GM19099 (cell line): ENCODE results near the gene OLFM4.

Experiments
- POLR2A ChIP-seq: IDR thresholded peaks from 3 replicates; pipeline ENCODE4 v1.6.1; 2011; ENCODE audit warnings: low read depth; ENCODE audit not compliant: insufficient read length; ENCODE audit errors: extremely low read depth

OLFM4 gene, protein sequence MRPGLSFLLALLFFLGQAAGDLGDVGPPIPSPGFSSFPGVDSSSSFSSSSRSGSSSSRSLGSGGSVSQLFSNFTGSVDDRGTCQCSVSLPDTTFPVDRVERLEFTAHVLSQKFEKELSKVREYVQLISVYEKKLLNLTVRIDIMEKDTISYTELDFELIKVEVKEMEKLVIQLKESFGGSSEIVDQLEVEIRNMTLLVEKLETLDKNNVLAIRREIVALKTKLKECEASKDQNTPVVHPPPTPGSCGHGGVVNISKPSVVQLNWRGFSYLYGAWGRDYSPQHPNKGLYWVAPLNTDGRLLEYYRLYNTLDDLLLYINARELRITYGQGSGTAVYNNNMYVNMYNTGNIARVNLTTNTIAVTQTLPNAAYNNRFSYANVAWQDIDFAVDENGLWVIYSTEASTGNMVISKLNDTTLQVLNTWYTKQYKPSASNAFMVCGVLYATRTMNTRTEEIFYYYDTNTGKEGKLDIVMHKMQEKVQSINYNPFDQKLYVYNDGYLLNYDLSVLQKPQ

DNA sequence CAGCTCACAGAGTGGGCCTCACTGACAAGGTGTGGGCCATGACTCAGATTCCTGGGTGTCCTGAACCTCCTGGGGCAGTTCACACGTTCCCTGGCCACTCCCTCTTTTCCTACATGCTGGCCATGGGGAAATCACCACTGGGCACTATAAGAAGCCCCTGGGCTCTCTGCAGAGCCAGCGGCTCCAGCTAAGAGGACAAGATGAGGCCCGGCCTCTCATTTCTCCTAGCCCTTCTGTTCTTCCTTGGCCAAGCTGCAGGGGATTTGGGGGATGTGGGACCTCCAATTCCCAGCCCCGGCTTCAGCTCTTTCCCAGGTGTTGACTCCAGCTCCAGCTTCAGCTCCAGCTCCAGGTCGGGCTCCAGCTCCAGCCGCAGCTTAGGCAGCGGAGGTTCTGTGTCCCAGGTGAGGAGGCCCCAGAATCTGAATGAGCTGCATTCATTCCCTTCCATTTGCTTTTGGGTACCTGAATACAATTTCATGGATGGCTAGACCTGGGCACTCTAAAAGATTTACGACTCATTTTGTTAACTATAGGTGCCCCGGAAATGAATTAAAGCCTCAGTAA is at the start of gene OLFM4:
OLFM4 (plus strand) TSS at position 177 of the 567 bp plus-strand sequence; CDS start at position 201, 24 bp downstream.
- no peak for TF ChIP-seq POLR2A

DNA sequence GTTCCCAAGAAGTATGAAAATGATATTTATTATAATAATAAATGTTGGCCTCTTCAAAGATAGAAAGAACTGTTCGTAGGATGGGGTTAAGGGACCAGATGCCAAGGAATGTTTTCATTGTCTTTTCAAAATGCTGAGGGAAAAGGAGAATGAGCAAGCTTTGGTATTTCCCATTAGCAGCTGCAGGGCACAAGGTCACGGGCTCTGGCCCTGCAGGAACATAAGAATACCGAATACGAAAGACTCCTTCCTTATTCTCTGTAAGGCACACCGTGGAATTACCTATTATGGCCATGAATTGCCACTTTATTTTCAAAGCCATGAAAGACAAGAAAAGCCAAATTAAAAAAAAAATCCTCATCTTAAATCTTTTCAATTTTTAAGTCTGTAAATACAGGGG is 49.6 kb upstream of the OLFM4 start:
- TF ChIP-seq POLR2A = no peak

DNA sequence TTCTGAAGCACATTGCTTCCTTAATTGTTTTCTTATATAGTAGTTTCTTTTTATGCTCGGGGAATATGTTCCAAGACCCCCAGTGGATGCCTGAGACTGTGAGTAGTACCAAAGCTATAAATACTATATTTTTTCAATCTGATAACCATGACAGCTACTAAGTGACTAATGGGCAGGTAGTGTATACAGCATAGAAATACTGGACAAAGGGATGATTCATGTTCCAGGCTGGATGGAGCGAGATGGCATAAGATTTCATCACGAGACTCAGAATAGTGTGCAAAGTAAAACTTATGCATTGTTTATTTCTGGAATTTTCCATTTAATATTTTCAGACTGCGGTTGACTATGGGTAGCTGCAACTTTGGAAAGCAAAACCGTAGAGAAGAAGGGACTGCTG is 47.9 kb upstream of the OLFM4 start:
- TF ChIP-seq POLR2A = no peak

DNA sequence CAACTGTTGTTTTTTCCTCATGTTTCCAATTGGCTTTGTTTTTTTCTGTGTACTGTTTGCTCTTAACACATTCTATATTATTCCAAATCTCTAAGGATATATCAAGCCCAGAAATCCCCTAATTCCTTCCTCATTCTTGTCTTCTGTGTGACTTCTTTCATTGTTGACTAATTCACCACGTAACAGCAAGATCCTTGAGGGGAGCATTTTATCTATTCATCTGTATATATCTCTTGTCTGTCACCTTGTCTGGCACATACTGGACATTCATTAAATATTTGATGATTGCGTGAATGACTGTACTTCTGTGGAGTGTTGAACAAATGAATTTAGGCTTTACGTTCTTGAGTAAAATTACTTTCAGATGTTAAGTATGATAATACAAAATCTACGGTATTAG is 44.8 kb upstream of the OLFM4 start:
- TF ChIP-seq POLR2A = no peak

DNA sequence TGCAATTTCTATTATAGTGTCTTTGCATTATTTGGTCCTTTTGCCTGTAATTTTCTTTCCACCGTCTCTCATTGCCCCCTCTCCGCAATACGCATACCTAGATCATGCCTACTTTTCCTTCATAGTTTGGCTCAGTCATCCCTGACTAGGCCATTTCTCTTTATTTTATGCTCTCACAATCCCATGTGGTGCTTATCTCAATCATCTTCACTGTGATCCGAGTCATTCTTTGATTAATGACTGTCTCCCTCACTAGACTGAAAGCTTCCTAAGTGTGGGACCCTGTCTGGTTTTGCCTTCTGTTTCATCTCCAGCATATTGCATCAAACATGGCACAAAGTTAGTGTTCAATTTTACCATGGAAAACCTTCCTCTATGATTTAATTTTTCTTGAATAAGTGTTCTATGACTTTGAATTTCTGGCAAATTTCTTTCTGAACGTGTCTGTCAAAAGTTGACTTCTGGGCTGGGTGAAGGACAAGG is 43.7 kb upstream of the OLFM4 start:
- TF ChIP-seq POLR2A = no peak

DNA sequence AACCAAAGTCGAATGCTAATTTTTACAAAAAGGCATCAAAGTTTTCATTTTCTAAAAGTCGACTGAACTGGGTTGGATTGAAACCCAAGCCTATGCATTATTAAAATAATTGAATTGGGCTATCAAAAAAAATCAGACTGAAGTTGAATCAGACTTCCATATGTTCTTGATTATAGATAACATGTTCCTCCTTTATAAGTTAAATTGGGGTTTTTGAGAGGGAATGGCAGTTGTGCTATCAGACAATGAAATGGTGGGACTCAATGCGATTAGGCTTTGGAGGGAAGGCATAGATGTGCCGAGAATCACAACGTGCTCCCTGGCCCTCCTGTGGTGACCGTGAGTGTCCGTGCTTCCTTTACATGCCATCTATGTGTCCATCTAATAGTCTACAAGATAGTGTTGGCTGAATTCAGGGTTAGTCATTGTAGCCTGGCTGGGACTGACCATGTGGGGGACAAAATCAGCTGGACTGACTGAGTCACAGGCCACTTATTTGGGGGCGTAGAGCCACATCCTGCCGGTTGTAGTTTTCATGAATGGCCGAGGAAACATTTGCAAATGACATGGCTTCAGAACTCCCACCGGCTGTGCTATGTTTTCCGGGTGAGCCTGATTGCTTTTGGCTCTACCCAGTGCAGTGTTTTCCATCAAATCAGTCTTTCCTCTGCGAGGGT is 37.1 kb upstream of the OLFM4 start:
- no peak for TF ChIP-seq POLR2A

DNA sequence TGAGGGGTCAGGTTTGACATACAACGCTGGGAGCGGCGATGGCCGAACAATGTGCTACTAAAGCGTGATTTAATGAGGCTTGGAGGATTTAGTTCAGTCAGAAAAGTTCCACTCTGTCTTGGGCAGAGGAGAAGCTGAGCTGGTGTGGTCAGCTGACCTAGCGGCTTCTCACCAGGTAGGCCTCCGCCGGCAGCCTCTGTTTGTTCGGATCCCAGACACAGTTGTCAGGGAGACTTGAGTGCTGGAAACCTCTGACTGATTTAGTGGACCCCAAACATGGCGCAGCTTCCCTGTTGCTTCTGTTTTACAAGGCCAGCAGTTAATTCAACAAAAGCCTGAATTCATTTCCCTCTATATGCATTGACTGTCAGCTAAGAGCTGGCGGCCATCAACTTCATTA is 36.5 kb upstream of the OLFM4 start:
- no peak for TF ChIP-seq POLR2A

DNA sequence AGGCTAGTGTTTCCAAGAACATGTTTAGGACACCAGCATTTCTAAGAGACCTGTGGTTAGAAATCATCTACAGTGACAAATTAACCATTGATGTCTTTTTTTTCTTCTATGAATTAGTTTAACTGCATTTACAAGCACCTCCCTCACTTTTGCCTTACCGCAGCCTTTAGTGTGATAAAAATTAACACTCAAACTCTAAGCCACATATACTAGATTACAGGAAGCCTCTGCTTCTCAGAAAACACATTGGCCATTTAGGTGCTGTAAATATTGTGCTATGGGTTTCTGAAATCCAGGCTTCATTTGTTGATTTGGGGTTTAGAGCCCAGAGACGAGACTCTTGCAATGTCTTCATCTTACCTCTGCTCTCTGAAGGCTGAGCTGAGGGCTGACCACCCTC is 34.6 kb upstream of the OLFM4 start:
- TF ChIP-seq POLR2A = no peak

DNA sequence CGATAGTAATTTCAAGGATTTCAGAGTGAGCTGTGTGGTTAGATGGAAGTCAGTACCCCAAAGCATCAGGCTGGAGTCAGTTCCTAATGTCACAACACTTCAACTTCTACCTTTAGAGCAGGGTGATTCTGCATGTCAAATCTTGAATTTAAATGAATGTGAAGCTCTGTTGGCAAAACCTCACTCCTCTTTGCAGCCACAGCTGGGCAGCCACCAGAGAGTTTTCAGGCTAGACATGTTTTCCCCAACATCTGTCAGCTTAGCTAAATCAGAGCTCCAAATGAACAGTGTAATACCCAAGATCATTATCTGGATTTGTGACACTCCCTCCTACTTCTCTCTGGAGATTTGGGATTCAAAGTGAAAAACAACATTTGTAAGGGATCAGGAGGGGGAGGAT is 33.7 kb upstream of the OLFM4 start:
- no peak for TF ChIP-seq POLR2A

DNA sequence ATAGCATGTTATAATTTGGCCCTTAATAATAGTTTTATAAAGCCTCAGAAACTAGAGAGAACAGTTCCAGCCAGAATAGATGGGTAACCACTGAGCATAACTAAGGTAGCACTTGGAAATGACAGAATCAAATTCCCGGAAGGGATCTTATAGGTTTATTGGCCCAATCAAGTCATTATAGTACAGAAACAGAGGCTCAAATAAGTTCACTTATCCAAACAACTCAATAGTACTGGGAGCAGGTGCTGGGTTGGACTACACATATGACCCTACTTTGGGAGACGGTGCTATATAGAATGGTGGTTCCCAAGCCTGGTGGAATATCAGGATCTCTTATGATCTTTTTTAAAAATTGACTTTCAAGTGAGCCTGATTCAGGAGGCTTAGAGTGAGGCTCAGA is 32.7 kb upstream of the OLFM4 start:
- TF ChIP-seq POLR2A = no peak

DNA sequence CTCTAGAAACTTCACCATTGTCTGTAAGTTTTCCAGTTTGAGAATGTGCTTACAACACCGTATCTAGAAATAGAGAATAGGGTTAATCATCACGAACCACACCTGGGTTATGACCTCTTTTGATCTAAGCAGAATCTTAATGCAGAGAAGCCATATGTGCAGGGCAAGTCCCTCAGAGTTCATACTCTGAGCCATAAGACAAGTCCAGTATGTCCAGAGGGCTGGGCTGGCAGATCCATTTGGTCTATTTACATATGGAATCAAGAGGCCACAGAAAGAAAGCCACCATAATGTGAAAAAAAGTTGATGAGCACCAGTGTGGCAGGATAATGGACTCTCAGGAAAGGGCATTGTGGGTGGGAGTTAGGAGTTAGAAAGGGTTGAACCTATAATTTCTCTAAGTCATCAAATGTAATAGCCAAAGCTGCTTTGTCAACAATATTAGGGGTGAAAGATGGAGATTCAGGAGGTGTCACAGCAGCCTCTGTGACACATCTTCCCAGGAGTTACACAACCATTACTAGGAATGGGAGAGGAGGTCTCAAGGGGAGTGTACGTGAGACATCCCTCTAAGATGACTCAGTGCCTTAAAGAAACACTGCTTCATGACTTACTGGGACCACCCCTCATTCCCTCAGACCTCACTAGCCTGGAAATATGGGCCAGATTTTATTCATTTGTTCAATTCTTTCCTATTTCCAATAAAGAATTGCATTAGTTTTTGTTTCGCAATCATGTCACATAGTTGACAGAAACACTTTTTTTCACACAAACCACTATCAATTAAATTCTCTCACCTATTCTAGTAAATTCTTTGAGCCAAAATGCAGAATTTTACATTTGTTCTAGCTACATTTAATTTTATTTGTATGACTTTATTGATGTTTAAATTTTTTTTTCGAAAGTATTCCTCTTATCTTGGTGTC is 30.4 kb upstream of the OLFM4 start:
- TF ChIP-seq POLR2A = no peak

DNA sequence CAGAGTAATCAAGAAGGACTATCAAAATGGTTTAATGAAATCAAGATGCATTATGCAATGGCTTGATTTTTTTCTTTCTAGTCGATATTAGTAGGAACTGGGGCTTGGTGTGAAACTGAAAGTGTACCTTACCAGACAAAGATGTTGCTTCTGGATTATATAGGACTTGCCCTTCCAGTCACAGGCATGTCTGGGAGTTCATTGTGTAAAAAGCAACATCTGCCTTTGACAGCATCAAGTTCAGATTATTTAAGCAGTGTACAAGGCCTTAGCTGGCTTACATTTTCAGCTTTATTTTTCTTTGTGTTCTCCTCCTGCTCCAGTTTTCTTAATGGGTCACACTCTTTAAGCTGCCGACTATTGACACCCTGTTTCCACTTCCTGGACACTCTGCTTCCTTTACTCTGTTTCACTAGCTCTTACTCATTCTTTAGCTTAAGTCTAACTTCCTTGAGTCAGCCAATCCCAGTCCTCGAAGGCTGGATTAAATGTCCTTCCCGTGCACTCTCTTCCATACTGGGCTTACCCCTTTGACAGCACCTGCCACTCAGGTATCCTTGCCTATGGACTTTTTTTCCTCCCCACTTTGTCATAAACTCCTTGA is 29.4 kb upstream of the OLFM4 start:
- TF ChIP-seq POLR2A = no peak

DNA sequence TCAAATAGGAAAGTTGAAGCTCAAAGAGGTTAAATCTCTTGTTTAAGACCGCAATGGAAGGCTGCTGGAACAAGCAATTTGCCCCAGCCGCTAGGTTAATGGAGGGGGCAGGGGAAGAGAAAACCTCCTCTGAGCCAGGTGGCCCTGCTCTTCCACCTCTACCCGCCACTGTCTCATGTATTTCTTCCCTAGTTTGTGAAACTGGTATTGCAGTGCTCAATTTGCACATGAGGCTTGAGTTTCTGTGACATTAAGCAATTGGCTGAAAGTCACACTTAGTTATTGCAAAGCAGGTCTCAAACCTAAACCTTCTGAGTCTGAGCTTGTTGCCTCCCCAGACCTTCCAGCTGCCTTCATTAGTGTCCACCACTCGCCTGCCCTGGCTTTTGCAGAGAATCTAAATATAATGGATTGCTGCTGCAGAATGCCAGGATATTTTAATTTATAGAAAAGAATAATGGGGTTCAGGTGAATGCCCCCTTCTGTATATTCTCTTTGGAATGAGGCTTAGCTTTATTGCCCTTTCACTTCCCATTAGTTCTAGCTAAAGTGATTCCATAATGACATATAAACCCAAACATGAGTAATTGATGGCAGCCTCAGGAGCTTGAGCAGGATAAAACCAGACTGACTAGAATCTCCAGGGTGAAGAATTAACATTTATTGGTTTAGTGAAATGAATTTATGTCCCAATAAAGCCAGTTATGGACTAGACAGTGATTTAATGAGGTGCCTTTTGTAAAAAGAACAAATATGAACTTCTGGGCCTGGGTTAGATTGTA is 27.0 kb upstream of the OLFM4 start:
- no peak for TF ChIP-seq POLR2A

DNA sequence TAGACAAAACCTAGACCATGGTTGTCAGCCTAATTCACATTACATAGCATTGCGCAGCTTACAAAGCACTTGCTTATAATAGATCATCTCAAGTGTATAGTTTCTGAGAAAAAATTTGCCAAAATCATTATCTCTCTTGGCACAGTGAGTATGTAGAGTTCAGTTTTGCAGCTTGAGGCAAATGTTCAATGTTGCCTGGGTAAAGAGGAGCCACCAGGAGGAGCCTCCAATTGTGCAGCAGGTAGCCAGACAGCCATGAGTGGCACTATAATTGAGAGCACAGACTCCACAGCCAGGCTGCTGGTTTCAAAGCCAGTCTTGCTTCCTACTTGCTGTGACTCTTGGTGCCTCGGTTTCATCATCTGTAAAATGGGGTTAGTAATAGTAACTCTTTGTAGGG is 24.0 kb upstream of the OLFM4 start:
- no peak for TF ChIP-seq POLR2A

DNA sequence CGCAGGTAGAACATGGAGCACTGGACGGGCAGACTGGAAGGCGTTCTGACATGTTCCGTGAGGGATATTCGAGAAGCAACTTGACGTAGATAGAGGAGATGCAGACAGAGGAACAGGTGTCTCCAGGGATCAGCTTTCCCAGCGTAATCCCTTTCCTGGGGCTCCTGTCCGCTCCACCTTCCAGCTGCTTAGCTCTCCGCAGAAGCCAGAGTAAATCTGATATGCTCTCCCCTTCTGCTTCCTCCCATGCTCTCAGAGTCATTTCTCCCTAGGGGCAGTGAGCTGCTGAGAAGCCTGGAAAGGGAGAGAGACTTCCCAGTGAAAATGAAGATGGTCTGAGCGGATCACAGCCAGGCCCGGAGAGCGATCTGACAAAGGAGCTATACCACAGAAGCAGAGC is 23.0 kb upstream of the OLFM4 start:
- no peak for TF ChIP-seq POLR2A
